HT1080 (cell line): ENCODE data around the gene DVL2. TPM values are rescaled to one million over a fixed set of nuclear protein-coding genes. Genes with fewer than 3 reads are reported as not detected.
A peak's percentile ranks its signal among the peaks of the same experiment; 100 is the strongest.
"Not testable (repeated sequence)": the region's sequence is repeated elsewhere in the genome, so short reads cannot be mapped to it uniquely, and the experiment has no call there.

Experiments used
- DNase-seq: peaks from one replicate; pipeline ENCODE4 v3.0.0-alpha.2; 2015; ENCODE audit warnings: low read depth
- total RNA-seq: library from RNA; depleted of rRNA; stranded (reverse); fragments of >200 nt; shearing (Covaris generic); gene quantifications from 2 replicates; pipeline ENCODE4 v1.2.3, GENCODE V29; 2014

The DVL2 gene
- total RNA-seq, 1 experiment from 2014 or later, result 57.0 TPM

GRCh38 chr17:7256766-7257456 lies 22.6 kb upstream of the DVL2 start:
- DNase-seq, result no peak

GRCh38 chr17:7254511-7254910 lies 20.2 kb upstream of the DVL2 start:
- DNase-seq, result no peak

- no peak for DNase-seq
Observed at GRCh38 chr17:7253082-7253481, 18.8 kb upstream of the DVL2 start.

- DNase-seq, result peak; percentile 92
Observed at GRCh38 chr17:7252176-7253043, 18.1 kb upstream of the DVL2 start, which contains the start of gene ELP5. TSS of gene ELP5 (plus strand) at chr17:7252215. CDS start at chr17:7252551, 336 bp downstream.

- peak; percentile 99 for DNase-seq
Observed at GRCh38 chr17:7251661-7252175, 17.4 kb upstream of the DVL2 start, which contains the start of gene CTDNEP1. TSS of gene CTDNEP1 (minus strand) at chr17:7251734. CDS start at chr17:7251296, 438 bp downstream.

- no peak for DNase-seq
Observed at GRCh38 chr17:7250695-7251627, 16.6 kb upstream of the DVL2 start.

GRCh38 chr17:7249830-7250229 lies 15.5 kb upstream of the DVL2 start:
- no peak for DNase-seq

GRCh38 chr17:7249214-7249613 lies 14.9 kb upstream of the DVL2 start:
- no peak for DNase-seq

- no peak for DNase-seq
Observed at GRCh38 chr17:7248796-7249195, 14.5 kb upstream of the DVL2 start.

GRCh38 chr17:7246779-7247178 lies 12.5 kb upstream of the DVL2 start:
- DNase-seq, result no peak

- DNase-seq, result not testable (repeated sequence)
Observed at GRCh38 chr17:7243838-7244237, 9.5 kb upstream of the DVL2 start.

- no peak for DNase-seq
Observed at GRCh38 chr17:7243453-7243729, 9.1 kb upstream of the DVL2 start.

GRCh38 chr17:7242717-7243452 lies 8.6 kb upstream of the DVL2 start:
- peak; percentile 83 for DNase-seq

- DNase-seq, result peak; percentile 82
Observed at GRCh38 chr17:7241783-7242716, 7.7 kb upstream of the DVL2 start, which contains the start of gene GABARAP. TSS of gene GABARAP (minus strand) at chr17:7242449. CDS start at chr17:7242330, 119 bp downstream.

- DNase-seq, result no peak
Observed at GRCh38 chr17:7241090-7241733, 6.9 kb upstream of the DVL2 start.

GRCh38 chr17:7240375-7240774 lies 6.1 kb upstream of the DVL2 start:
- no peak for DNase-seq

- peak; percentile 100 for DNase-seq
Observed at GRCh38 chr17:7239091-7240027, 5.0 kb upstream of the DVL2 start, which contains the start of gene PHF23. TSS of gene PHF23 (minus strand) at chr17:7239457. CDS start at chr17:7239279, 178 bp downstream.
